HG03280 (cell line): ENCODE results near the gene OTP.

Experiments used
- ATAC-seq: cut with Tn5 transposase; IDR thresholded peaks from one replicate; pipeline ENCODE4 v1.9.1; 2021; ENCODE audit warnings: mild to moderate bottlenecking, moderate library complexity; ENCODE audit not compliant: unreplicated experiment

Gene OTP

DNA sequence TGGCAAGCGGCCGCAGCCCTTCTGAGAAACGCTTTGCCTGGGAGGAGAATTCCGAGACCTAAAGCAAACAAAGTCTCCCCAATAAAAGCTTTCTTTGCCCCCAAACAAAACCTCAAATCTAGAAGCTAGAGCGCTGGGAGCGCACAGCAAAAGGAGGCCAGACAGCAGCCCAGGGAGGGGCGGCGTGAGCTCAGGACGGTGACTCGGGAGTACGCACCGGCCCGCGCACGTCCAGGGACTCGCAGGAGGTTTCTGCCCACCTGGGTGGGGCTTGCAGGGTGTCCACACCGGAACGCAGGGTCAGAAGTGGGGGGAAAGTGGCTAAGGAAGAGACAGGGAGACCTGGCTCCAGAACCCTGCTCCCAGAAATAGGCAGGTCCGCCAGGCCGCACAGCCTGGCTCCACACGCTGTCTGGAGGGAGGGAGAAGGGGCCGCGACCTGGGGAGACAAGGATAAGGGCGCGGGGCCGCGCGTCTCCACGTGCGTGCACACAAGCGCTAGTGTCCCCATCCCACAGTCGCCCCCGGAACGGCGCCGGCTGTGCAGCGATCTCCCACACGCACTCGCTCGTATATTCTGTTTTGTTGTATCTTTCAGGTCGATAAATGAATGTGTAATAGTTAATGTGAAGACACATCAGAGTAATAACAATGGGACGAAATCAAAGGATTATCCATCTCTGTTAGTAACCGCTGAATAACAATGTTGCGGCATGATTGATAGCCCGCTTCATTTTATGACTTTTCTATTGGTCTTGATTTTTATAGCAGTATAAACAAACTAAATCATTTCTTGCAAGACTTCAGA is 2.3 kb upstream of the OTP start:
- ATAC-seq = no peak

- no peak for ATAC-seq
Measured at GRCh38 chr5:77638763-77639671, 504 bp upstream of the OTP start.

- no peak for ATAC-seq
Measured at GRCh38 chr5:77637170-77637997, 1.1 kb downstream of the OTP start.

DNA sequence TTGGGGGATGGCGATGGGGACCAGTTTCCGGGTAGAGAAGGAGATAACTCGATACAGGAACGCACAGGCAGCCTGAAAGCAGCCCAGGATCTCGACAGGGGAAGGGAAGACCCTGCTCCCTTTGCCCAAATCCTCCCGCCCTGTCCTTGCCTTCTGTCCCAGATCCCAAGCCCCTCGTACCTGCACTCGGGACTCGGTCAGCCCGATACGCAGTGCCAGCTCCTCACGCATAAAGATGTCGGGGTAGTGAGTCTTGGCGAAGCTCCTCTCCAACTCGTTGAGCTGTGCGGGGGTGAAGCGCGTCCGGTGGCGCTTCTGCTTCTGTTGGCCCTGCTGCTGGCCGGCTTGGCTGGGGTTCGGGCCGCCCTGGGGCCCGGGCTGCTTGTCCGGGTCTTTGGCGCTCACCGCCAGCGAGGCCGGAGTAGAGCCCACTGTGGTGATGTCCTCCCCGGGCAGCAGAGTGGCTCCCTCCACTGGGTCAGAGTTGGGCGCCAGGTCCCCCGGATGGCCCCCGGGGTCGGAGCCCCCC is 1.8 kb downstream of the OTP start:
- ATAC-seq = no peak

- no peak for ATAC-seq
Measured at GRCh38 chr5:77635917-77636640, 2.4 kb downstream of the OTP start.

- ATAC-seq = no peak
Measured at GRCh38 chr5:77635067-77635916, 3.2 kb downstream of the OTP start.

- no peak for ATAC-seq
Measured at GRCh38 chr5:77633709-77634108, 4.8 kb downstream of the OTP start.

GRCh38 chr5:77633207-77633675 is 5.3 kb downstream of the OTP start:
- ATAC-seq = no peak

GRCh38 chr5:77632526-77633206 is 5.8 kb downstream of the OTP start:
- no peak for ATAC-seq

GRCh38 chr5:77630114-77630680 is 8.3 kb downstream of the OTP start:
- ATAC-seq = peak; percentile 86

- peak; percentile 1 for ATAC-seq
Measured at GRCh38 chr5:77629509-77630113, 8.9 kb downstream of the OTP start.

- no peak for ATAC-seq
Measured at GRCh38 chr5:77628840-77629508, 9.5 kb downstream of the OTP start.

GRCh38 chr5:77627869-77628674 is 10.4 kb downstream of the OTP start:
- ATAC-seq = no peak

DNA sequence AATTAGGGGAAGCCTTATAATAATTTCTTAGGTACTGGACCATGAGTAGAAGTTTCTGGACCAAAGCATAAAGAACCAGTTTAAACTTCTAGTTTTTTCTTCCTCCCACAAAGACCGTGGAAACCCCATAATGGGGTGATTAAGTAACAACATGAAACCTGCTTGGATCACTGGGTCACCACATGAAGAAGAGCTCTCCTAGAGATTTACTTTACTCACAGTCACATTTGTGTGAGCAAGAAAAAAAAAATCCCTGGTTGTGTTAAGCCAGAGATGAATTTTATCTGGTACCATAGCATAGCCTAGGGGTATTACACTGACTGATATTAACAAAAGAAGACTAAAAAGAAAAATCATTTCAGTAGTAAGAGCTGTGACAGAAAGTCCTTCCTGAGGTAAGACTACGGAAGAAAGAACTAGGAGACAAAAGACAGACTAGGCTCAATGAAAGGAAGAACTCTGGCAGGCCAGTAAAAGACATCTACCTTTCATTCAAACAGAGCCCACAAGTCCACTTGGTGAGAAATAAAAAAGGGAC is 15.2 kb downstream of the OTP start:
- ATAC-seq = no peak

- ATAC-seq = no peak
Measured at GRCh38 chr5:77621440-77621839, 17.1 kb downstream of the OTP start.

DNA sequence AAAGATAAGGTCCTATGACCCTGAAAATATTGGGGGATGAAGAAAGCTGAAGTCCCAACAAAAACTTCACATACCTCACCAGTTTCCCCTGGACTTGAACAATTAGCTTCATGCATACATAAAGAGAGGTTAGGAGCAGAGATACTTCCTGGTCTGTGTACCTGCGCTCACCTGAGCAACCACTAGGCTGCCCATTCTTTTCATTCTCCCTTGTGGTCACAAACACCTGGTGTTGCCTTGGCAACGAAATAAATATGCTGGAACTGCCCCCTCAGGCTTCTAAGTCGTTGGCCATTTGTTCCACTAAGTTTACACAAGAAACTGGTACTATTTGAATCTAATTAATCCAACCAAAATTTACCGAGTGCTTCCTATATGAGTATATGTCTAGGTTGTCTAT is 18.1 kb downstream of the OTP start:
- ATAC-seq = peak; percentile 60
